Ishikawa (cell line): Measurements from ENCODE around the gene SLC8A3.

ENCODE experiments used
- CEBPB ChIP-seq: IDR thresholded peaks from 2 replicates; pipeline ENCODE4 v1.6.1; 2012
- CREB1 ChIP-seq: IDR thresholded peaks from 2 replicates; pipeline ENCODE4 v1.6.1; 2012; ENCODE audit warnings: low read depth
- EGR1 ChIP-seq: IDR thresholded peaks from 2 replicates; pipeline ENCODE4 v1.6.1; 2012
- EP300 ChIP-seq: IDR thresholded peaks from 2 replicates; pipeline ENCODE4 v1.6.1; 2012; ENCODE audit warnings: borderline replicate concordance
- FOXM1 ChIP-seq: IDR thresholded peaks from 2 replicates; pipeline ENCODE4 v1.6.1; 2012; ENCODE audit warnings: low read depth, borderline replicate concordance
- RAD21 ChIP-seq: IDR thresholded peaks from 2 replicates; pipeline ENCODE4 v1.6.1; 2012; ENCODE audit warnings: low read depth
- TAF1 ChIP-seq: IDR thresholded peaks from 2 replicates; pipeline ENCODE4 v1.6.1; 2012; ENCODE audit warnings: low read depth, mild to moderate bottlenecking
- TCF12 ChIP-seq: IDR thresholded peaks from 2 replicates; pipeline ENCODE4 v1.6.1; 2012; ENCODE audit warnings: low read depth
- YY1 ChIP-seq: IDR thresholded peaks from 2 replicates; pipeline ENCODE4 v1.6.1; 2012; ENCODE audit warnings: low read depth
- TF ChIP-seq, protein P1 (sequence below): IDR thresholded peaks from 2 replicates; pipeline ENCODE4 v1.6.1; 2012

DNA sequence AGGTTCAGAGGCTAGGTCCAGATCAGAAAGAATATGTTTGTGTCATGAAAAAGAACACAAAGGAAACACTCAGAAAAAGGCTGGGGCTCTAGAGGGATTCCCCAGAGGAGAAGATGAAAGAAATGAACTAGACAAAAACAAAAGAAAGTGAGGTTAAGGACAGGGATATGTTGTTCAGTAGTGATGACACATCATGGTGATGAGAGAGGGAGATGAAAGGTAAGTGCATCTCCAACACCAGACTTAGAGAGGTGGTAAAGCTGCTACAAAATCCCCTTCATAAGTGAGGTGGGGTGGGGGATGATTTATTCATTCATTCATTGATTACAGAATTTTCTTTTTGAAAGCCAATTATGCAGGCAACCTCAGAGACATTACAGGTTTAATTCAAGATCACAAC, 19.6 kb upstream of the SLC8A3 start:
- TF ChIP-seq CEBPB (no peak), EGR1 (no peak), YY1 (no peak), FOXM1 (no peak), EP300 (no peak), TCF12 (no peak), TAF1 (no peak), CREB1 (no peak), RAD21 (no peak)
- TF ChIP-seq, protein P1, sequence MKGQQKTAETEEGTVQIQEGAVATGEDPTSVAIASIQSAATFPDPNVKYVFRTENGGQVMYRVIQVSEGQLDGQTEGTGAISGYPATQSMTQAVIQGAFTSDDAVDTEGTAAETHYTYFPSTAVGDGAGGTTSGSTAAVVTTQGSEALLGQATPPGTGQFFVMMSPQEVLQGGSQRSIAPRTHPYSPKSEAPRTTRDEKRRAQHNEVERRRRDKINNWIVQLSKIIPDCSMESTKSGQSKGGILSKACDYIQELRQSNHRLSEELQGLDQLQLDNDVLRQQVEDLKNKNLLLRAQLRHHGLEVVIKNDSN: no peak
